HG02870 (cell line): ENCODE data around the gene ACOT7.
"Not testable (repeated sequence)": the region's sequence is repeated elsewhere in the genome, so short reads cannot be mapped to it uniquely, and the experiment has no call there.

Experiments
- ATAC-seq: cut with Tn5 transposase; IDR thresholded peaks from one replicate; pipeline ENCODE4 v1.9.1; 2021; ENCODE audit warnings: mild to moderate bottlenecking, moderate library complexity; ENCODE audit not compliant: unreplicated experiment

Gene ACOT7

GRCh38 chr1:6365047-6365446 lies 28.5 kb downstream of the ACOT7 start:
- no peak for ATAC-seq

- not testable (repeated sequence) for ATAC-seq
Observed at GRCh38 chr1:6363085-6363884, 30.3 kb downstream of the ACOT7 start.

- ATAC-seq: no peak
Observed at GRCh38 chr1:6361124-6361775, 32.3 kb downstream of the ACOT7 start.

- no peak for ATAC-seq
Observed at GRCh38 chr1:6360517-6361070, 33.0 kb downstream of the ACOT7 start.

- no peak for ATAC-seq
Observed at GRCh38 chr1:6360117-6360496, 33.5 kb downstream of the ACOT7 start.

GRCh38 chr1:6359216-6360116 lies 34.1 kb downstream of the ACOT7 start:
- ATAC-seq: peak; percentile 63

- no peak for ATAC-seq
Observed at GRCh38 chr1:6358757-6359201, 34.8 kb downstream of the ACOT7 start.

GRCh38 chr1:6358144-6358624 lies 35.4 kb downstream of the ACOT7 start:
- no peak for ATAC-seq

GRCh38 chr1:6357243-6357936 lies 36.2 kb downstream of the ACOT7 start:
- ATAC-seq: no peak

GRCh38 chr1:6355621-6356020 lies 37.9 kb downstream of the ACOT7 start:
- no peak for ATAC-seq

GRCh38 chr1:6354659-6355317 lies 38.8 kb downstream of the ACOT7 start:
- no peak for ATAC-seq

GRCh38 chr1:6353955-6354658 lies 39.5 kb downstream of the ACOT7 start:
- ATAC-seq: no peak

GRCh38 chr1:6353619-6353954 lies 40.0 kb downstream of the ACOT7 start:
- ATAC-seq: no peak

GRCh38 chr1:6352138-6352563 lies 41.4 kb downstream of the ACOT7 start:
- no peak for ATAC-seq

GRCh38 chr1:6351480-6352137 lies 42.0 kb downstream of the ACOT7 start:
- no peak for ATAC-seq

- ATAC-seq: no peak
Observed at GRCh38 chr1:6350416-6351088, 43.0 kb downstream of the ACOT7 start.

- no peak for ATAC-seq
Observed at GRCh38 chr1:6349254-6349943, 44.2 kb downstream of the ACOT7 start.
